ENCODE measurements around the gene SELENOS.

SELENOS gene

GRCh38 chr15:101277038-101277822 lies at the start of gene SELENOS:
SELENOS (minus strand) TSS chr15:101277485; CDS start chr15:101277417, 68 bp downstream.
- DNase-seq, result peak; percentile 65 to 80

- DNase-seq, result no peak
These were observed 49.3 kb upstream of the SELENOS start for GRCh38 chr15:101326462-101327146.

- no peak for DNase-seq
These were observed 48.7 kb upstream of the SELENOS start for GRCh38 chr15:101326026-101326315.

GRCh38 chr15:101325263-101326025 lies 48.2 kb upstream of the SELENOS start:
- DNase-seq, result no peak

GRCh38 chr15:101324524-101325177 lies 47.4 kb upstream of the SELENOS start:
- DNase-seq, result no peak

GRCh38 chr15:101323793-101324523 lies 46.7 kb upstream of the SELENOS start:
- no peak for DNase-seq

GRCh38 chr15:101322854-101323477 lies 45.7 kb upstream of the SELENOS start:
- DNase-seq, result no peak

GRCh38 chr15:101322016-101322695 lies 44.9 kb upstream of the SELENOS start:
- no peak for DNase-seq

GRCh38 chr15:101320501-101321052 lies 43.3 kb upstream of the SELENOS start:
- no peak for DNase-seq

GRCh38 chr15:101318839-101319238 lies 41.6 kb upstream of the SELENOS start:
- no peak for DNase-seq

- no peak for DNase-seq
These were observed 41.0 kb upstream of the SELENOS start for GRCh38 chr15:101318147-101318819.

GRCh38 chr15:101317336-101317872 lies 40.1 kb upstream of the SELENOS start:
- no peak for DNase-seq

GRCh38 chr15:101316529-101316928 lies 39.2 kb upstream of the SELENOS start:
- DNase-seq, result no peak

- no peak for DNase-seq
These were observed 38.5 kb upstream of the SELENOS start for GRCh38 chr15:101315736-101316135.

- DNase-seq, result no peak
These were observed 37.2 kb upstream of the SELENOS start for GRCh38 chr15:101314336-101315125.

- DNase-seq, result no peak
These were observed 35.9 kb upstream of the SELENOS start for GRCh38 chr15:101313041-101313761.

GRCh38 chr15:101310508-101310907 lies 33.2 kb upstream of the SELENOS start:
- no peak for DNase-seq

- no peak for DNase-seq
These were observed 32.8 kb upstream of the SELENOS start for GRCh38 chr15:101310161-101310480.

Data from NCI-H1930 (cell line).